SK-N-SH (cell line): ENCODE measurements around the gene RRP8. TPM values are rescaled to one million over a fixed set of nuclear protein-coding genes. Genes with fewer than 3 reads are reported as not detected.

Experiments
- CTCF ChIA-PET: fragments of 300-600, 350-600 bp; formaldehyde crosslinking; extraction: SDS; loops from one replicate; lab custom pipeline; 2021; lab: Yijun Ruan, JAX
- POLR2A ChIA-PET: fragments of 350-600 bp; sonication (Branson Sonifier 250); formaldehyde crosslinking; extraction: SDS; loops from one replicate; lab custom pipeline; 2020; ENCODE audit warnings: antibody characterized with exemption, inconsistent platforms; lab: Yijun Ruan, JAX
- DNase-seq: peaks from one replicate; pipeline ENCODE4 v3.0.0; 2012
- H2AFZ ChIP-seq: fragments of 200-600 bp; sonication (generic); 2 replicates; pipeline ENCODE4 v1.8.1; 2016; ENCODE audit warnings: antibody characterized with exemption, mild to moderate bottlenecking, low read depth
- H3F3A ChIP-seq: fragments of 200-600 bp; sonication (generic); replicated peaks from 2 replicates; pipeline ENCODE3; 2016; ENCODE audit warnings: antibody characterized with exemption, mild to moderate bottlenecking; ENCODE audit not compliant: insufficient read depth
- H3K27ac ChIP-seq, 2 experiments: fragments of 200-500 bp in 1 of 2; fragments of 200-600 bp in 1 of 2; sonication (Bioruptor generic) in 1 of 2; sonication (generic), shearing (Covaris generic) in 1 of 2; 2 replicates each; pipeline versions ENCODE4 v1.5.1 to v1.6.1; 2014 to 2016; ENCODE audit warnings: low read depth in 2 of 2, inconsistent platforms in 1 of 2, low read length in 1 of 2, mild to moderate bottlenecking in 1 of 2, mixed read lengths in 1 of 2
- H3K27me3 ChIP-seq: fragments of 200-600 bp; sonication (generic), shearing (Covaris generic); 2 replicates; pipeline ENCODE4 v1.6.1; 2016; ENCODE audit warnings: mixed run types; ENCODE audit not compliant: insufficient read depth
- H3K36me3 ChIP-seq, 2 experiments: fragments of 200-500 bp in 1 of 2; fragments of 200-600 bp in 1 of 2; sonication (Bioruptor generic) in 1 of 2; sonication (generic) in 1 of 2; replicated peaks in 1 of 2; 2 replicates each; pipeline versions ENCODE3 to v1.5.1; 2014 to 2016; ENCODE audit warnings: low read length in 1 of 2, mild to moderate bottlenecking in 1 of 2; ENCODE audit not compliant: insufficient read depth in 2 of 2, control insufficient read depth in 1 of 2
- H3K4me1 ChIP-seq, 2 experiments: fragments of 200-500 bp in 1 of 2; fragments of 200-600 bp in 1 of 2; sonication (Bioruptor generic) in 1 of 2; sonication (generic), shearing (Covaris generic) in 1 of 2; 2 replicates each; pipeline versions ENCODE4 v1.5.1 to v1.6.1; 2014 to 2016; ENCODE audit warnings: low read depth in 1 of 2, low read length in 1 of 2, mixed run types in 1 of 2; ENCODE audit not compliant: insufficient read depth in 2 of 2, control insufficient read depth in 1 of 2
- H3K4me2 ChIP-seq: fragments of 200-600 bp; sonication (generic), shearing (Covaris generic); 2 replicates; pipeline ENCODE4 v1.6.1; 2017; ENCODE audit warnings: mixed run types
- H3K4me3 ChIP-seq, 2 experiments: fragments of 200-500 bp in 1 of 2; fragments of 200-600 bp in 1 of 2; sonication (Bioruptor generic) in 1 of 2; sonication (generic), shearing (Covaris generic) in 1 of 2; 2 replicates each; pipeline versions ENCODE4 v1.5.1 to v1.8.1; 2014 to 2016; ENCODE audit warnings: low read depth in 2 of 2, inconsistent platforms in 1 of 2, low read length in 1 of 2, mild to moderate bottlenecking in 1 of 2, mixed read lengths in 1 of 2, moderate library complexity in 1 of 2
- H3K79me2 ChIP-seq: fragments of 200-600 bp; sonication (generic); 2 replicates; pipeline ENCODE4 v1.8.1; 2017; ENCODE audit warnings: mild to moderate bottlenecking; ENCODE audit not compliant: insufficient read depth
- H3K9ac ChIP-seq: fragments of 200-600 bp; sonication (generic); 2 replicates; pipeline ENCODE4 v1.6.1; 2017; ENCODE audit warnings: mixed run types
- H3K9me2 ChIP-seq: fragments of 200-600 bp; sonication (generic); 2 replicates; pipeline ENCODE4 v1.6.1; 2017; ENCODE audit warnings: mixed run types
- H3K9me3 ChIP-seq: fragments of 200-600 bp; sonication (generic); 2 replicates; pipeline ENCODE4 v1.6.1; 2017; ENCODE audit warnings: mixed run types, mild to moderate bottlenecking, moderate library complexity
- H4K20me1 ChIP-seq: fragments of 200-600 bp; sonication (generic); 2 replicates; pipeline ENCODE4 v1.6.1; 2017; ENCODE audit warnings: mild to moderate bottlenecking, mixed run types; ENCODE audit not compliant: insufficient read depth
- CHD2 ChIP-seq: fragments of 150-350 bp; IDR thresholded peaks from 2 replicates; pipeline ENCODE4 v1.6.1; 2018; ENCODE audit warnings: low read length; ENCODE audit not compliant: partially characterized antibody
- ELF1 ChIP-seq: IDR thresholded peaks from 2 replicates; pipeline ENCODE4 v1.4.0; 2012
- EP300 ChIP-seq, 2 experiments: IDR thresholded peaks; 2 replicates each; pipeline versions ENCODE4 v1.4.0 to v1.6.1; 2012; ENCODE audit warnings: borderline replicate concordance in 1 of 2, low read depth in 1 of 2, low read length in 1 of 2
- FOSL2 ChIP-seq: IDR thresholded peaks from 2 replicates; pipeline ENCODE4 v1.4.0; 2012; ENCODE audit warnings: low read depth, mild to moderate bottlenecking, moderate library complexity, borderline replicate concordance
- FOXJ3 ChIP-seq: sonication (generic); formaldehyde crosslinking; IDR thresholded peaks from 2 replicates; pipeline ENCODE4 v1.5.1; 2020; ENCODE audit warnings: mild to moderate bottlenecking, missing genetic modification reagents
- MEF2A ChIP-seq: IDR thresholded peaks from 2 replicates; pipeline ENCODE4 v1.4.0; 2012; ENCODE audit warnings: low read depth, borderline replicate concordance
- MXI1 ChIP-seq: IDR thresholded peaks from 2 replicates; pipeline ENCODE4 v1.6.1; 2012; ENCODE audit warnings: mild to moderate bottlenecking, low read depth, low read length, improper control_type of control experiment
- POLR2AphosphoS5 ChIP-seq: IDR thresholded peaks from 2 replicates; pipeline ENCODE4 v1.6.1; 2012; ENCODE audit warnings: low read depth, low read length
- RFX5 ChIP-seq: IDR thresholded peaks from 2 replicates; pipeline ENCODE4 v1.6.1; 2012; ENCODE audit warnings: mild to moderate bottlenecking, improper control_type of control experiment, low read length
- SMC3 ChIP-seq: IDR thresholded peaks from 2 replicates; pipeline ENCODE4 v1.6.1; 2012; ENCODE audit warnings: low read depth, low read length, improper control_type of control experiment
- TAF1 ChIP-seq: IDR thresholded peaks from 2 replicates; pipeline ENCODE4 v1.6.1; 2012; ENCODE audit warnings: low read depth, mild to moderate bottlenecking, low read length, moderate library complexity, borderline replicate concordance
- TEAD4 ChIP-seq: IDR thresholded peaks from 2 replicates; pipeline ENCODE4 v1.4.0; 2012; ENCODE audit warnings: mild to moderate bottlenecking, borderline replicate concordance; ENCODE audit not compliant: insufficient read depth
- USF2 ChIP-seq: fragments of 150-350 bp; IDR thresholded peaks from 2 replicates; pipeline ENCODE4 v1.6.1; 2017; ENCODE audit warnings: antibody characterized with exemption, low read length, low read depth, borderline replicate concordance
- YY1 ChIP-seq: IDR thresholded peaks from 2 replicates; pipeline ENCODE4 v1.4.0; 2012; ENCODE audit warnings: low read depth, mild to moderate bottlenecking
- WGBS: methylation state at CpG from one replicate; pipeline ENCODE4 v1.1.6; 2017; ENCODE audit warnings: low lambda C conversion rate; 5-methylcytosine and 5-hydroxymethylcytosine counted together
- polyA plus RNA-seq, 3 experiments: library from polyadenylated mRNA; depleted of rRNA; stranded (reverse); fragments of >200 nt; gene quantifications; 2 replicates each; pipeline ENCODE4 v1.2.3, GENCODE V29; 2012
- TF ChIP-seq, protein P1 (sequence below): IDR thresholded peaks from 2 replicates; pipeline ENCODE4 v1.4.0; 2012; ENCODE audit warnings: low read depth, borderline replicate concordance
- TF ChIP-seq, protein P2 (sequence below): fragments of 150-350 bp; IDR thresholded peaks from 2 replicates; pipeline ENCODE4 v1.6.1; 2016; ENCODE audit warnings: mild to moderate bottlenecking, low read depth, low read length
- TF ChIP-seq, protein P3 (sequence below): IDR thresholded peaks from 2 replicates; pipeline ENCODE4; 2012

The RRP8 gene
- polyA plus RNA-seq, 1 of the 3 experiments (the other 2 are of a cell fraction) = 7.8 TPM

DNA sequence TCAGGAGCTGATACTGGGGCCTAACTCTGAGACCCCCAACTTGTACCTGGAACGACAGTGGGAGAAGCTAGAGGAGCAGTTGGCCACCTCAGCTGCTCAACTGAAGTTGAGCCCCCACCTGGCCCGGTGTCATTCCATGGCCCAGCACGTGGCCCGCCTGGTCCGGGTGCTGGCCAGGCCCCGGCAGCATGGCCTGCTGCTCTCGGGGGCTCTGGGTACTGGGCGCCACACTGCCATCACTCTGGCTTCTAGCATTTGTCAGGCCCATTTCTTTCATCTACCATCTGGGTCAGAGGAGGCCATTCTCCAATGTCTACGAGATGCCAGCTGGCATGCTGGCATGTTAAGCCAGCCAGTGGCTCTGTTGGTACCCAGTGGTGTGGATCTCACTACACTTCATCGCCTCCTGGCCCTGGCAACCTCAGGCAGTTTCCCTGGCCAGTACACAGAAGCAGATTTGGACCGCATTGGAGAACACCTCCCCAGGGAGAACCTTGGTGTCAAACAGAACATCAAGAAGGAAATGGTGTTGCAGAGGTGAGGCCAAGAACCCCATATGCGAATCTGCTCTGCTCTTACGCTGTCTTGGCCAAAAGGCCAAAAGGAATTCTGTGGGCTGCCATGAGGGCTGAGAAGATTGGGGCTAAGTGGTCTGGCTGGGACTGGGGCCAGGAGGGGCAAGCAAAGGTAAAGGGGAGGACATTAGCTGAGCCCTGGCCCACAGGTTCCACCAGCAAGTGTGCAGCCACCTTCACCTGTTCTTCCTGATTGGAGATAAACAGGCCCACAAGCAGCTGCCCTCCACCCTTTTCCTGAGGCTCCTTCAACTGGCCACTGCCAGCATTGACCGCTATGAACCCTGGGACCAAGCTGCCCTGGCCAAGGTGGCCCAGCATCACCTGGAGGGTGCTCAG is 45.4 kb downstream of the RRP8 start:
- H4K20me1 ChIP-seq = no peaks in the 10 kb centered on the region
- no peak overlapping the region for H3K4me3 ChIP-seq
- no peaks in the 10 kb centered on the region for H3K79me2 ChIP-seq
- H3K9me2 ChIP-seq = no peaks in the 10 kb centered on the region
- H3K9me3 ChIP-seq = no peaks in the 10 kb centered on the region
- H3K27ac ChIP-seq = no peak overlapping the region
- H3K4me2 ChIP-seq = no peak overlapping the region
- H3K36me3 ChIP-seq = no peaks in the 10 kb centered on the region
- no peak overlapping the region for H3K9ac ChIP-seq
- no peak for TF ChIP-seq RFX5
- no peak for TF ChIP-seq ELF1
- TF ChIP-seq FOSL2 = no peak
- TF ChIP-seq MEF2A = no peak
- TF ChIP-seq SMC3 = no peak
- no peak for TF ChIP-seq TEAD4
- TF ChIP-seq, protein P1, sequence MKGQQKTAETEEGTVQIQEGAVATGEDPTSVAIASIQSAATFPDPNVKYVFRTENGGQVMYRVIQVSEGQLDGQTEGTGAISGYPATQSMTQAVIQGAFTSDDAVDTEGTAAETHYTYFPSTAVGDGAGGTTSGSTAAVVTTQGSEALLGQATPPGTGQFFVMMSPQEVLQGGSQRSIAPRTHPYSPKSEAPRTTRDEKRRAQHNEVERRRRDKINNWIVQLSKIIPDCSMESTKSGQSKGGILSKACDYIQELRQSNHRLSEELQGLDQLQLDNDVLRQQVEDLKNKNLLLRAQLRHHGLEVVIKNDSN = no peak
- TF ChIP-seq, protein P2, sequence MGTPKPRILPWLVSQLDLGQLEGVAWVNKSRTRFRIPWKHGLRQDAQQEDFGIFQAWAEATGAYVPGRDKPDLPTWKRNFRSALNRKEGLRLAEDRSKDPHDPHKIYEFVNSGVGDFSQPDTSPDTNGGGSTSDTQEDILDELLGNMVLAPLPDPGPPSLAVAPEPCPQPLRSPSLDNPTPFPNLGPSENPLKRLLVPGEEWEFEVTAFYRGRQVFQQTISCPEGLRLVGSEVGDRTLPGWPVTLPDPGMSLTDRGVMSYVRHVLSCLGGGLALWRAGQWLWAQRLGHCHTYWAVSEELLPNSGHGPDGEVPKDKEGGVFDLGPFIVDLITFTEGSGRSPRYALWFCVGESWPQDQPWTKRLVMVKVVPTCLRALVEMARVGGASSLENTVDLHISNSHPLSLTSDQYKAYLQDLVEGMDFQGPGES = no peak
- no peak for TF ChIP-seq USF2
- TF ChIP-seq YY1 = no peak
- TF ChIP-seq, protein P3, sequence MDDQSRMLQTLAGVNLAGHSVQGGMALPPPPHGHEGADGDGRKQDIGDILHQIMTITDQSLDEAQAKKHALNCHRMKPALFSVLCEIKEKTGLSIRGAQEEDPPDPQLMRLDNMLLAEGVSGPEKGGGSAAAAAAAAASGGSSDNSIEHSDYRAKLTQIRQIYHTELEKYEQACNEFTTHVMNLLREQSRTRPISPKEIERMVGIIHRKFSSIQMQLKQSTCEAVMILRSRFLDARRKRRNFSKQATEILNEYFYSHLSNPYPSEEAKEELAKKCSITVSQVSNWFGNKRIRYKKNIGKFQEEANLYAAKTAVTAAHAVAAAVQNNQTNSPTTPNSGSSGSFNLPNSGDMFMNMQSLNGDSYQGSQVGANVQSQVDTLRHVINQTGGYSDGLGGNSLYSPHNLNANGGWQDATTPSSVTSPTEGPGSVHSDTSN = no peak
- TF ChIP-seq FOXJ3 (CRISPR knock-in tag) = no peak
- no peak for TF ChIP-seq POLR2AphosphoS5
- no peak for TF ChIP-seq TAF1
- no peak for TF ChIP-seq CHD2
- TF ChIP-seq MXI1 = no peak
- no peak for TF ChIP-seq EP300 (IDR thresholded peaks at IDR 0.05; ENCODE audit: borderline replicate concordance in 1 of 2, low read depth in 1 of 2, low read length in 1 of 2)
- DNase-seq = no peak
- ChIA-PET CTCF (interaction anchor here (1.1 to 2.2 kb wide), 4 partner anchors 22 to 125 kb away, joined by 3 to 5 read pairs (median 4); partner anchors contain the start of gene MRPL17), POLR2A (no interaction called here)
- WGBS = 92% methylated on average over 10 of the region's 14 CpGs
- H3K27me3 ChIP-seq = no peaks in the 10 kb centered on the region
- H3F3A ChIP-seq = no peaks in the 10 kb centered on the region
- H3K4me1 ChIP-seq = no peaks in the 10 kb centered on the region
- H2AFZ ChIP-seq = no peak overlapping the region
